Left renal pelvis (tissue), 4 donors: ENCODE data around the gene RUNDC3A. TPM values are rescaled to one million over a fixed set of nuclear protein-coding genes. Genes with fewer than 3 reads are reported as not detected.
"Not testable (repeated sequence)": the region's sequence is repeated elsewhere in the genome, so short reads cannot be mapped to it uniquely, and the experiment has no call there.

ENCODE experiments used
- DNase-seq, 4 donors: peaks; one replicate each; pipeline ENCODE4 v3.0.0-alpha.2; 2013; ENCODE audit warnings: low read depth in 4 of 4, low spot score in 3 of 4
- polyA plus RNA-seq, 4 donors: library from polyadenylated mRNA; unstranded; fragments of 120-200 nt; gene quantifications; one replicate each; pipeline ENCODE4 v1.2.1, GENCODE V29; 2013; ENCODE audit not compliant: insufficient read length in 4 of 4

RUNDC3A gene
- polyA plus RNA-seq, 4 donors = 1.5 to 12.2 (median 2.0) TPM

DNA sequence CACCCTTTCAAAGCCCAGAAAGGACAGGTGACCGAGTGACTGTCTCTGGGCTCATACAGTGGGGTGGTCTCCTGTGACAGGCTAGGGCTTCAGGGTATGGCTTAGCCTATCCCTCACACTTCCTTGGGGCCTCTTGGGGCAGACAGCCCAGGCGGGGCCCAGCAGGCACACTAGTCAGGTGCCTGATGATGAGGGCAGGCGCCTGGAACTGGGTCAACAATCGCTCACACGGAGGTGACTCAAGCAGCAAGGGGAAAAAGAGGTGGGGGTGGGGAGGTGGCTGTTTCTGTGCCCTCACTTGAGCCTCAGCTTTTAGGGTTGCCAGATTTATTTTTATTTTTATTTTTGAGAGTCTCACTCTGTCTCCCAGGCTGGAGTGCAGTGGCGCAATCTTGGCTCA is 30.3 kb downstream of the RUNDC3A start:
- DNase-seq = no peak

GRCh38 chr17:44340553-44340952 is 32.2 kb downstream of the RUNDC3A start:
- not testable (repeated sequence) for DNase-seq

DNA sequence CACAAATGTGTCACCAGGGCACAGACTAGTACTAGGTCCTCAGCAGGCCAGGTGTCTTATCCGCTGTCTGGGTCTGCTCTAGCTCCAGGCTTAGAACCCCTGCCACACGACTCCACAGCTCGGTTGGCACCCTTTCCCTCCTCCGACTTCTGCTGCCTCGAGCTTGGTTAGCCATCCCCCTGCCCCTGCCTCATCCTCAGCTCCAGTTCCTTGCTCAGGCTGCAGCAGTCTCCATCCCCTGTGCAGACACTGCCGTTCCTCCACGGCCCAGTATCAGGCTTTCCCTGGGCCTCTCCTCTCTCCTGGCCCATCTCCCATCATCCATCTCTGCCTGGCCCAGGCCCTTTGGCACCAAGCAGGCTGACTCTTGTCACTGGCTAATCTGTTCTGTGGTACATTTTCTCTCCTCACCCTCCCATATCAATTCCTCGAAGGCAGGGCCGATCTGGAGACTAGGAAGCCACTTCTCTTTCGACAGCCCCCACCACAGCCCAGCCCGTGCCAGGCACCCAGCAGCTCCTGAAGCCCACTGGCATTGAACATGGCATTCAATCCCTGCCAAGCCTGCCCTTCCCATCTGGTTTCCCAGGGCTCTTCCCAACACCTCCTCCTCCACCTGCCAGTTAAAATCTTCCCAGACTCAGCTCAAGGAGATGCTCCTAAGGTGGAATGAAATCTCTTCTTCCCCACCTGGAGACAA is 35.3 kb downstream of the RUNDC3A start:
- no peak for DNase-seq

GRCh38 chr17:44344939-44345453 is 36.6 kb downstream of the RUNDC3A start, which contains the start of gene GRN:
Gene GRN (plus strand): TSS chr17:44345302. CDS start chr17:44349165, 3,863 bp downstream.
- DNase-seq = peak; percentile 97 to 99 (median 98)

GRCh38 chr17:44345454-44346026 is 37.1 kb downstream of the RUNDC3A start:
- no peak for DNase-seq

DNA sequence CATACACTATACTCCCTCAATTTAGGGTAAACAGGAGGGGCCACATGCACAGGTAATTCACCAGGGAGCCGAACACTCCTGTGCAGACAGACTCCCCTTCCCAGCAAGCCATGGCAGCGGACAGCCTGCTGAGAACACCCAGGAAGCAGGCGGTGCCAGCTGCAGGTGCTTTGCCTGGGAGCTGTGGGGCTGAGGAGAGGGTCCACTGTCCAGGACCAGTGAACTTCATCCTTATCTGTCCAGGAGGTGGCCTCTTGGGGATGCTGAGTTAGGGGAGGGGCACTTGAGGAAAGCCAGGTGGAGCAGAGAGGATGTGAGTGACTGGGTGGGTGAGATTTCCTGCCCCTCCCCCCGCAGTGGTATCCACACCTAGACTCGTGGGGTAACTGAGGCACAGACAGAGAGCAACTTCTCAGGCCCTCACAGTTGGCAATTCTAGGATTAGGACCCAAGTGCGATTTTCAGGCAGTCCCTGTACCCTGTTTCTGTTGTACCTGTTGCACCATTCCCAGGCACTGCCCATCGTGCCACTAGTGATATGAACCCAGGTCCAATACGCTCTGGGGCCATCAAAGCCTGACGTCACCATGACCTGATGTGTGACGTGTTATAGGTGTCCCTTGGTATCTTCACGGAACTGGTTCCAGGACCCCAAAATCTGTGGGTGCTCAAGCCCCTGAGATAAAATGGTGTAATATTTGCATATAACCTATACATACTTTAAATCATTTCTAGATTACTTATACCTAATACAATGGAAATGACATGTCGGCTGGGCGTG is 37.9 kb downstream of the RUNDC3A start:
- DNase-seq = no peak

DNA sequence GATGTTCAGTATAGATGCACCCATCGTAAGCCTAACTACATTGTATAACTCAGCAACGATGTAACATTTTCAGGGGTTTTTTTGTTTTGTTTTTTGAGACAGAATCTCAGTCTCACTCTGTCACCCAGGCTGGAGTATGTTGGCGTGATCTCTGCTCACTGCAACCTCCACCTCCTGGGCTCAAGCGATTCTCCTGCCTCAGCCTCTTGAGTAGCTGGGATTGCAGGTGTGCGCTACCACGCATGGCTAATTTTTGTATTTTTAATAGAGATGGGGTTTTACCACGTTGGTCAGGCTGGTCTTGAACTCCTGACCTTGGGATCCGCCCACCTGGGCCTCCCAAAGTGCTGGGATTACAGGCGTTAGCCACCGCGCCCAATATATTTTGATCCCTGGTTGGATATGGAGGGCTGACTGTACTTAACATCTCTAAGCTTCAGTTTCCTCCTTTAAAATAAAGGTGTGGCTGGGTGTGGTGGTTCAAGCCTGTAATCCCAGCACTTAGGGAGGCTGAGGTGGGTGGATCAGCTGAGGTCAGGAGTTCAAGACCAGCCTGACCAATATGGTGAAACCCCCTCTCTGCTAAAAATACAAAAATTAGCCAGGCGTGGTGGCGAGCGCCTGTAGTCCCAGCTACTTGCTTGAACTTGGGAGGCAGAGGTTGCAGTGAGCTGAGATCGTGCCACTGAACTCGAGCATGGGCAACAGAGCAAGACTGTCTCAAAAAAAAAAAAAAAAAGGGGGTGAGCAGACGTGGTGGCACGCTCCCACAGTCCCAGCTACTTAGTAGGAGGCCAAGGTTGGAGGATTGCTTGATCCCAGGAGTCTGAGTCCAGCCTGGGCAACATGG is 39.0 kb downstream of the RUNDC3A start:
- DNase-seq = not testable (repeated sequence)

GRCh38 chr17:44348234-44348987 is 40.0 kb downstream of the RUNDC3A start:
- no peak for DNase-seq

DNA sequence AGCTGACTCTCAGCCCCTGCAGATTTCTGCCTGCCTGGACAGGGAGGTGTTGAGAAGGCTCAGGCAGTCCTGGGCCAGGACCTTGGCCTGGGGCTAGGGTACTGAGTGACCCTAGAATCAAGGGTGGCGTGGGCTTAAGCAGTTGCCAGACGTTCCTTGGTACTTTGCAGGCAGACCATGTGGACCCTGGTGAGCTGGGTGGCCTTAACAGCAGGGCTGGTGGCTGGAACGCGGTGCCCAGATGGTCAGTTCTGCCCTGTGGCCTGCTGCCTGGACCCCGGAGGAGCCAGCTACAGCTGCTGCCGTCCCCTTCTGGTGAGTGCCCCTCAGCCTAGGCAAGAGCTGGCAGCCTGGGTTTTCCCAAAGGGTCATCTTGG is 40.6 kb downstream of the RUNDC3A start:
- DNase-seq = no peak

GRCh38 chr17:44349553-44350070 is 41.2 kb downstream of the RUNDC3A start:
- DNase-seq = no peak

DNA sequence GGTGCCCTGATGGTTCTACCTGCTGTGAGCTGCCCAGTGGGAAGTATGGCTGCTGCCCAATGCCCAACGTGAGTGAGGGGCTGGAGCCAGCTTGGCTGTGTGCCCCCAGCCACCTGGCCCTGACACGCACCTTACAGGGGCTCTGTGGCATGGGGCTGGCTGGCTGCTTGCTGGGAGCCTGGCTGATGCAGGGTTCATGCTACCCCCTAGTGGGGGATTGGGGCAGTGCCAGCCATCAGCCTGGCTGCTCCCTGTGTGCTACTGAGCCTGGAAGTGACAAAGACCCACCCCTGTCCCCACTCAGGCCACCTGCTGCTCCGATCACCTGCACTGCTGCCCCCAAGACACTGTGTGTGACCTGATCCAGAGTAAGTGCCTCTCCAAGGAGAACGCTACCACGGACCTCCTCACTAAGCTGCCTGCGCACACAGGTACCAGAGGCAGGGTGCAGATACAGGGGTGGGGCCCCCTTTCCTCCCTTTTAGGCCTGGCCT is 42.4 kb downstream of the RUNDC3A start:
- no peak for DNase-seq

- DNase-seq = no peak
Measured at GRCh38 chr17:44351464-44351863, 43.1 kb downstream of the RUNDC3A start.

DNA sequence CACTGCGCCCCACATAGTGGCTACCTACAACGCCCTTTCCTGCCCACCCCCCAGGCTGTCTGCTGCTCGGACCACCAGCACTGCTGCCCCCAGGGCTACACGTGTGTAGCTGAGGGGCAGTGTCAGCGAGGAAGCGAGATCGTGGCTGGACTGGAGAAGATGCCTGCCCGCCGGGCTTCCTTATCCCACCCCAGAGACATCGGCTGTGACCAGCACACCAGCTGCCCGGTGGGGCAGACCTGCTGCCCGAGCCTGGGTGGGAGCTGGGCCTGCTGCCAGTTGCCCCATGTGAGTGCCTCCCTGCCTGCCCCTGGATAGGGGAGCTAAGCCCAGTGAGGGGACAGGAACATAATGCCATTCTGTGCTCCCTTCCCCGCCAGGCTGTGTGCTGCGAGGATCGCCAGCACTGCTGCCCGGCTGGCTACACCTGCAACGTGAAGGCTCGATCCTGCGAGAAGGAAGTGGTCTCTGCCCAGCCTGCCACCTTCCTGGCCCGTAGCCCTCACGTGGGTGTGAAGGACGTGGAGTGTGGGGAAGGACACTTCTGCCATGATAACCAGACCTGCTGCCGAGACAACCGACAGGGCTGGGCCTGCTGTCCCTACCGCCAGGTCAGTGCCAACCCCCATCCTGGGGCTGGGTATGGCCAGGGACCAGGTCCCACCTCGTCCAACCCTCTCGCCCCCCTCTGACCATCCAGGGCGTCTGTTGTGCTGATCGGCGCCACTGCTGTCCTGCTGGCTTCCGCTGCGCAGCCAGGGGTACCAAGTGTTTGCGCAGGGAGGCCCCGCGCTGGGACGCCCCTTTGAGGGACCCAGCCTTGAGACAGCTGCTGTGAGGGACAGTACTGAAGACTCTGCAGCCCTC is 43.8 kb downstream of the RUNDC3A start:
- no peak for DNase-seq

GRCh38 chr17:44352828-44353671 is 44.6 kb downstream of the RUNDC3A start:
- no peak for DNase-seq

GRCh38 chr17:44353672-44354331 is 45.4 kb downstream of the RUNDC3A start:
- no peak for DNase-seq

DNA sequence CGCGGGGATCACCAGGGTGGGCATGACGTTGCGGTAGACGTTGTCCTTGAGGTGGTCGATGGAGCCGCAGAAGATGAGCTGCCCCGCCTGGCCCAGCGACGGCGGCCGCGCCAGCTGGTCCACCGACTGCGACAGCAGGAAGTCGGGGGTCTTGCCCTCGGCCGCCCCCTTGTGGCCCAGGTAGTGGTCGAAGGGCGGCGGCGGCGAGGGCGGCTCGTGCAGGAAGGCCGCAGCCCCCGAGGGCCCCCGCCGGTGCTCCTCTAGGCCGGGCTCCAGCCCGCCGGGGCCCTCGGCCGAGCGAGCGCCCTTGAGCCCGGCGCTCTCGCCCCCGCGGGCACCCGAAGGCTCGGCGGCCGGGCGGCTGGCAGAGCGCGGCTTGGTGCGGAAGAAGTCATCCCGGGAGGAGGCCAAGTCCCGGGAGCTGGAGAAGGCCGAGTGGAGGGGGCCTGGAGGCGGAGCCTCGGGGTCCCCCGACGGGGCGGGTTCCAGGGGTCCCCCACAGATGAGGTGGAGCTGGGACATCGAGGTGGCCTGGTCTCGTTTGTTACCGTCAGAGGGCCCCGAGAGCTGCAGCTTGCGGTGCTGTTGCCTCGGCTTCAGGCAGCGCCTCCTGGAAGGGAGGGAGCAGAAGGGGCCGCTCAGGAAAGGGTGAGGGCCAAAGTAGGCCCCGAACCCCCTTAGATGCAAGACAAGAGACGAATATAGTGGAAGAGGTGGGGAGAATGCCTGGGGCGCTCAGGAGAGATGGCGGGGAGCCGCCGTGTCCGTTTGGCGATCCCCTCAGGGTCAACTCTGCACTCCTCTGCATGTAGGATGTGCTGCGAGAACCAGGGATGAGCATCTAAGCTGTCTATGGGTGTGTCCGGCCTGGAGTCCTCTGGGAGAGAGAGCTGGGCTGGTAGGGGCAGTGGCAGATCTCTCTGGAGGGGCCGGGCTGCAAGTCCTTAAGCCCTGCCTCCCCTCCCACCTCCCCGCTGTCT is 46.5 kb downstream of the RUNDC3A start:
- no peak for DNase-seq
